NOMO-1 treated with DMSO at 0.1 percent for 48 hours (cell line): ENCODE results near the gene TMEM134.
A peak's percentile ranks its signal among the peaks of the same experiment; 100 is the strongest.
"Not testable (repeated sequence)": the region's sequence is repeated elsewhere in the genome, so short reads cannot be mapped to it uniquely, and the experiment has no call there.

Source experiments
- DNase-seq: peaks from one replicate; lab custom pipeline; 2025; ENCODE audit not compliant: unreplicated experiment; lab: John Stamatoyannopoulos, UW

TMEM134 gene

DNA sequence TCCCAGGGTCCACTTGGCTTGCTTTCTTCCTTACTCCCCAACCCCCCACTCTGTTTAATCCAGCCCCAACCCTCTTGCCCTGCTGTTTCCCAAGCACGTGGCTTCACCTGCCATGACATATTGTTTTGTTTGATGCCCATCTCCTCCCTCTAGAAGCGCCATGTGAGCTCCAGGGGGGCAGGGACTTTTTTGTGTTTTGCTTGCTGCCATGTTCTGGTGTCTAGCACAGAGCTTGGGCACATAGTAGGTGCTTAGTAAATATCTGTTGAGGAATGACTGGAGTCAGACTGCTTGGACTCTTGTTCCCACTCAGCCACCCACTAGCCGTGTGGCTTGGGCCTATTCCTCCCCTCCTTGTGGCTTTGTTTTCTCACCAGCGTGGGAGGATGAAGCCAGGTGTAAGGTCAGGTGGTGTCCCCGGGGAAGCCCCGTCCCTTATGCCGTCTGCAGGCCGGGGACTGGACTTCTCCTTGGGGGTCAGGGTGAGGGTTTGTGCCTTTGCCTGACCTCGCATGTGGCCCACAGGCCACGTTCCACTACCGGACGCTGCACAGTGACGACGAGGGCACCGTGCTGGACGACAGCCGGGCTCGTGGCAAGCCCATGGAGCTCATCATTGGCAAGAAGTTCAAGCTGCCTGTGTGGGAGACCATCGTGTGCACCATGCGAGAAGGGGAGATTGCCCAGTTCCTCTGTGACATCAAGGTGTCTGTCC lies 17.6 kb upstream of the TMEM134 start:
- DNase-seq: no peak

DNA sequence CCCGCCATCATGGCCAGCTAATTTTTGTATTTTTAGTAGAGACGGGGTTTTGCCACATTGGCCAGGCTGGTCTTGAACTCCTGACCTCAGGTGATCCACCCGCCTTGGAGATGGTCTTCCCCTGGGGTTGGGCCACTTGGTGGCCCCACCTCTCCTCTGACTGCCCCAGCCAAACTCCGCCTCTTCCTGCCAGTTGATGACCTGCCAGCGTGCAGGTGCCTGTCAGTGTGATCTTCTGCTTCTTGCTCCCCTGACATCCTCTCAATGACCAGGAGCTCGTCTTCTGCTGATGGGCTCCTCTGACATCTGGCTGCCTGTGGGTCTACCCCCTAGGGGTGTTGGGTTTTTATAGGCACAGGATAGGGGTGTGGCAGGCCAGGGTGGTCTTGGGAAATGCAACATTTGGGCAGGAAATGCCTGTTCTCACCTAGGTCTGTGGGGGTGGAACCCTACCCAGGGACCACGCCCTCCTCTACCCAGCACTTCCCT lies 16.9 kb upstream of the TMEM134 start:
- not testable (repeated sequence) for DNase-seq

DNA sequence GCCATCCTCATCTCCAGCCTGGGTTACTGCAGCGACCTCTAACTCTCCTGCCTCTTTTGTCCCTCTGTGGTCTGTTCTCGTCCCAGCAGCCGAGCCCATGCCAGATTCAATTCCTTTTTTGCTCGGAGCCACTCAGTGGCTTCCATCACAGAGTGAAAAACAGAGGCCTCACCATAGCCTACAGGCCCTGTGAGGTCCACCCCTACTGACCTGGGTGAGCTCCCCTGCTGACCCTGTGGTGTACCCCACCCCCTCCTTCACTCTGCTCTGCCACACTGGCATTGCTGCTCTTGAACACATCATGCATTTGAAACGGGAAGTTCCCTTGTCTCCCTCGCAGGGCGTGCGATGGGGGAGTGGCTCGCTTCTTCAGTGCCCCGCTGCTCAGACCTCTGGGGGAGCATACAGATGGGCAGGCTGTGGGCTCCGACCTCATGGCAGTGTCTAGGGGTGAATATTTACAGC lies 15.8 kb upstream of the TMEM134 start:
- DNase-seq: peak; percentile 64

GRCh38 chr11:67483831-67484665 lies 15.0 kb upstream of the TMEM134 start:
- no peak for DNase-seq

DNA sequence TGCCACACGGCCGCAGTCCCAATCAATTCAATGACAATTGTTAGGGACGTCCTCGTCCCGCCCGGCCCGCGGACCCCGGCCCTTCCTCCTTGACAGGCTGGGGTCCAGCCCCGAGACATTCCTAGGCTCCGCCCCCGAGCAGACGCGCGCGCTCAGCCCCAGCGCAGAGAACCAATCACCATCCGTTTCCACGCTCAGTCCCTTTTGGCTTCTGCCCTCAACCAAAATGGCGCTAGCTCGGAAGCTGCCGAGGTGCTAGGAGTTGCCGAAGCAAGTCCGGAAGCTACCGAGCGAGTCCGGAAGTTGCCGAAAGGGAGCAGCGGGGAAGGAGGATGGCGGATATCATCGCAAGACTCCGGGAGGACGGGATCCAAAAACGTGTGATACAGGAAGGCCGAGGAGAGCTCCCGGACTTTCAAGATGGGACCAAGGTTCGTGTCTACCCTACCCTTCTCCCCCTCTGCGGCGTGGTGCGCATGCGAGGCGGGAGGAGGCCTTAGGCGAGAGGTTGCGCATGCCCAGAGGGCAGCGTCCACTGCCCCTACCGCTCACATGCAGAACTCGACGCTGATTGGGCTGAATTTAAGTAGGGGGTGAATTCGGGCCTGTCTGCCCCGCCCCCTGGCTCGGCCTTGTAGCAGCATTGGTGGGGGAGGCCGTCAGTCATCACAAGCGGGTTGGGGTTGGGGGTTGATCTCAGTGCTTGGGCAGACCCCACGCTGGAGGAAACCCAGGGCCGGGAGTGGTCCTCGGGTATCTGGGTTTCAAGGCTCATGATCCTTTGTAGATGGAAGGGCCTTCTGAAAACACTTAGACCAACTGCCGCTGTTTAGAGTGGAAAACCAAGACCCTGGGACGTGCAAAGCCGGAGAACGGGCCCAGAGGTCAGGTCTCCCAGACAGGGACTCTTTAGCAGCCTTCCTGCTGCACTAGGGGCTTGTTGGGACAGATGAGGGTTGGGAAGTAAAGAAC lies 14.1 kb upstream of the TMEM134 start, which contains the start of gene AIP:
TSS of gene AIP (plus strand) at position 200 of the 972 bp plus-strand sequence. CDS start at position 333, 133 bp downstream.
- peak; percentile 98 for DNase-seq

DNA sequence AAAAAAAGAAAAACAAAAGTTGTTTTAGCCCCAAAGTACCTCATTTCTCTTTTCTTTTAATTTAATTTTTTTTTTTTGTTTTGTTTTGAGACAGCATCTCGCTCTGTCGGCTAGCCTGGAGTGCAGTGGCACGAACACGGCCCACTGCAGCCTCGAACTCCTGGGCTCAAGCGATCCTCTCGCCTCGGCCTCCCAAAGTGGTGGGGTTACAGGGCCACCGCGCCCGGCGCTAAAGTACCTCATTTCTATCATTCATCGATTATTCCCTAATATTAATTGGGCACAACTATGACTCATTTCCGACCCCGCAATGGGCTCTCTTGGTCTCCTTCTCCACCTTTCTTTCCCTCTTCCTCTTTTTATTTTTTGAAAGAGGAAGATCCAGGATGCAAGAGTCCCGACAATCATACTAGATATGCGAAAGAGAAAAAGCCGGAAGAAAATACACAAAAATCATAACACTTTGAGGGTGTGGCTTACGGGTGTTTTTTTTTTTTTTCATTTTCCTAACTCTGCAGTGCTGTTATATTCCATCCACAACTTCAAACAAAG lies 13.3 kb upstream of the TMEM134 start:
- peak; percentile 88 for DNase-seq

GRCh38 chr11:67477344-67478050 lies 8.4 kb upstream of the TMEM134 start:
- DNase-seq: not testable (repeated sequence)

GRCh38 chr11:67476692-67477091 lies 7.6 kb upstream of the TMEM134 start:
- not testable (repeated sequence) for DNase-seq

DNA sequence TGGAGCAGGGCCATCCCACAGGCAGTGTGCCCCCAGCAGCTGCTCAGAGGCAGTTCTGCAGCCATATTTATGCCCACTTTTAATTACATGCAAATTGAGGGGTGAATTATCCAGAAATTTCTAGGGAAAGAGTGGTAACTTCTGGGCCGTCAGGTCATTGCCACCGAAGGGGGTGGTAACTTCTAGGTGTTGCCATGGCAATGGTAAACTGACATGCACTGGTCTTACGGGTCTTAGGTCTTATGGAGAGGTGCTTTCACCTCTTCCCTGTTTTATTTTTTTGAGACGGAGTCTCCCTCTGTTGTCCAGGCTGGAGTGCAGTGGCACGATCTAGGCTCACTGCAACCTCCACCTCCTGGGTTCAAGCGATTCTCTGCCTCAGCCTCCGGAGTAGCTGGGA lies 3.8 kb upstream of the TMEM134 start:
- no peak for DNase-seq

DNA sequence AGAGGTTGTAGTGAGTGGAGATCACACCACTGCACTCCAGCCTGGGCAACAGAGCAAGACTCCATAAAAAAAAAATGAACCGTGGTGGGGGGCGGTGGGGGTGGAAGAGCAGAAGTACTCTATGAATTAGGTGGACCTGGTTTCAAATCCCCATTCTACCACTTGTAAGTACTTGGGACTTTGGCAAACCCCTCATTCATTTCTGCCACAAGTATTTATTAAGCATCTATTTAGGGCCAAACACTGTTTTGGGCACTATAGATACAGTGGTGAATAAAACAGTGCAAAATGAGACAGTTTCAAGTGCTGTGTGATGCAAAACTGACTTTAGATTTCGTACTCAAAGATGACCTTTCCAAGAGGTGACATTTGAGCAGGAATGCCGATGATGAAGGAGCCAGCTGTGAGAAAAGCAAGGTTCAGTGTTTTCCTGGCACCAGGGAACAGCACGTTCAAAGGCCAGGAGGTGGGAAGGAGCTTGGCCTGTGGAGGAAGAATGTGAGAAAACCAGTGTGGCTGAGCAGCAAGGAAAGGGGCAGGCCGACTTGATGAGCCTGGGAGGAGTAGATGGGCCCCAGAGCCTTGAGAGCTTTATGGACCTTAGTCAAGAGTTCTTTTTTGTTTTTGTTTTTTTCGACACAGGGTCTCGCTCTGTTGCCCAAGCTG lies 1.4 kb upstream of the TMEM134 start:
- no peak for DNase-seq

- no peak for DNase-seq
Observed at GRCh38 chr11:67469508-67469811, 409 bp upstream of the TMEM134 start.

DNA sequence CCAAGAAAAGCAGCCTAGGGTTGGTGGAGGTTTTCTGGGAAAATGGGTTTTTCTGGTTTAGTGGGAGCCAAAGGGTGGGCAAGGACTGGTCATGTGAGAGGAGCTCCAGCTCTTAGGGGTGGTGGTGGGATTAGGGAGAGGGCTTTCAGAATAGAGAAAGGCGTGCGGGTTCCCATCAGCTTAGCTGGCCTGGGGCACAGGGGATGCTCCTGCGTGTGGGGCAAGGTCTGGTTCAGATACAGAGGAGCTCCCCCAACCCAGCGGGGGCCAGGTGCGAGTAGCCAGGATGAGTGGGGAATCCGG lies 644 bp downstream of the TMEM134 start:
- DNase-seq: no peak

DNA sequence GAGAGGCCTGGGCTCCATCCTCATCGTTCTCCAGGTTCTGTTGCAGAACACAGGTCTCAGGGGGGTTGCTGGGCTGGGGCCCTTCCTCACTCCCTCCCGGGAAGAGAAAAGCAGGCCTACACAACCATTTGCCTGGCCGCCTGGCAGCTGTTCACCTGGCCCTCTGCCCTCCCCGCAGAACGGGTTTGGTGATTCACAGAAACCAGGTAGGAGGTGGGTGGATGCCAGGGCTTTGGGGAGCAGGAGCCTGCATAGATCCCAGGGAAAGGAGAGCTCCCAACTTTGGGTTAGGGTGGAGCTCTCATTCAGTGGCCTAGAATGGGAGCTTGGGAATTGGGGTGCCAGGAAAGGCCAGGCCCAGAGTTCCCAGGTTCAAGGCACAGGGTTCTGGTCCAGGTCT lies 995 bp downstream of the TMEM134 start:
- no peak for DNase-seq

DNA sequence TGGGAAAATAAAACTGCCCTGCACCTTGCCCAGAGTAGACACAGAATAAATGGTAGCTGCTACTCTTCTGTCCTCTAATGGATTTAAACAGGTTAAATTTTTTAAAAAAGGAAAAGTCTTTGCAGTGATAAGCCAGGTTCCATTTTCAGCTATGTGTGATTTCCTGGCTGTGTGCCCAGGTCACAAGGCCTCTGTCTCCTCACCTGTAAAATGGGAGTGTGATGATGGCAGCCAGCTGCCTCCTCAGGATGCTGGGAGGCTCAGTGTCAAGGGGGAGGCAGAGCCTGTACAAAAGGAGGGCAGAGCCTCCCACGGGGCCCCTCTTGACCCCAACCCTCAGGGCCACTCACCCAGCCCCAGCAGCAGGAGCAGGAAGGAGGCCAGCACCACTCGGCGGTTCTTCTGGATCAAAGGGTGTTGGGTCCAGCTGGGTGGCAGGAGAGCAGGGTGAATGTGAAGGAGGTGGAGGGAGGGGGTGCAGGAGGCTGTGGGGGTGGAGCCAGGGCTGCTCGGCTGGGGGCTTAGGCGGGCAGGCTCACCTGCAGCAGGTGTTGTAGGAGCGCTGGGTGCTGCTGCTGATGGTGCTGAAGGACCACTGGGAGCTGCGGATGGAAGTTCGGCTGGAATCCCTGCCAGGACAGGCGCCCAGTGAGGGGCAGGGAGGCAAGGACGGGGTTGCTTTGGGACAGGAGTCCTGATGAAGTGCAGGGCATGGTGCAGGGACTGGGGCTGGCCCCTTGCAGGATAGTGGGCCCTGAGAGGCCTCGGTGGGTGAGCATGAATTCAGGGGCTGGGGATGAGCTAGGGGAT lies 1.9 kb downstream of the TMEM134 start:
- no peak for DNase-seq

GRCh38 chr11:67466367-67466766 lies 2.7 kb downstream of the TMEM134 start:
- no peak for DNase-seq

DNA sequence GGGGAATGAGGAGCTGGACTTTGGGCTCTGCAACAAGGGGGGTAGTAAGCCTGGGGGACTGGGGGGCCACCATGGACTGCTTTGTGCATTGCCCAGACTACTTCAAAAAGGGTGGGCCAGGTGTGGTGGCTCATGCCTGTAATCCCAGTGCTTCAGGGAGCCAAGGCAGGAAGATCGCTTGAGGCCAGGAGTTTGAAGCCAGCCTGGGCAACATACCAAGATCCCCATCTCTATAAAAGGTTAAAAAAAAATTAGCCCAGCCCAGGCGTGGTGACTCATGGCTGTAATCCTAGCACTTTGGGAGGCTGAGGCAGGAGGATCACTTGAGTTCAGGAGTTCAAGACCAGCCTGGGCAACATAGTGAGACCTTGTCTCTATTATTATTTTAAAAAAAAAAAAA lies 3.5 kb downstream of the TMEM134 start:
- not testable (repeated sequence) for DNase-seq

DNA sequence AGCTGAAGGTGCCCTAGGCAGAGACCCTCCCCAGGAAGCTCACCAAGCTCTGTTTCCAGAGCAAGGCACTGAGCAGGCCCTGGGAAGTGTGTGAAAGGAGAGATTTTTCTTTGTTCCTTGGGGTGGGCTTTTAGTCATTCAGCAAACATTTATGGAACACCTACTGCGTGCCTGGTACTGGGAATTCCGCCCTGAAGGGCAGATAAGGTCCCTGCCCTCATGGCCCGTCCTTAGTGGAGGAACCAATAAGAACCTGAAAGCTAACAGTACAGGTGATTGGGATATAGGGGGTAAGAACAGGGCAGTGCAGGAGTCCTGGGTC lies 3.9 kb downstream of the TMEM134 start:
- no peak for DNase-seq

- DNase-seq: peak; percentile 90
Observed at GRCh38 chr11:67464411-67465188, 4.5 kb downstream of the TMEM134 start.
